H9 (cell line): ENCODE measurements around the gene IL18BP. TPM values are rescaled to one million over a fixed set of nuclear protein-coding genes. Genes with fewer than 3 reads are reported as not detected.

Source experiments
- DNase-seq: peaks from one replicate; pipeline ENCODE4 v3.0.0-alpha.2; 2017
- H2AFZ ChIP-seq: one replicate; pipeline ENCODE4 v1.6.1; 2013; ENCODE audit warnings: mild to moderate bottlenecking, low read length, control low read depth, moderate library complexity
- H2AK5ac ChIP-seq: 2 replicates; pipeline ENCODE4 v1.6.1; 2013; ENCODE audit warnings: low read length, control low read depth, mixed read lengths; ENCODE audit not compliant: insufficient read length
- H2BK120ac ChIP-seq: one replicate; pipeline ENCODE4 v1.6.1; 2013; ENCODE audit warnings: low read depth, mild to moderate bottlenecking, low read length, control low read depth, inconsistent platforms; ENCODE audit not compliant: poor library complexity, severe bottlenecking
- H2BK12ac ChIP-seq: 2 replicates; pipeline ENCODE4 v1.6.1; 2013; ENCODE audit warnings: low read length, control low read depth, mixed read lengths, low read depth; ENCODE audit not compliant: insufficient read length
- H2BK15ac ChIP-seq: 2 replicates; pipeline ENCODE4 v1.6.1; 2013; ENCODE audit warnings: low read depth, low read length, control low read depth
- H2BK20ac ChIP-seq: one replicate; pipeline ENCODE4 v1.6.1; 2013; ENCODE audit warnings: low read depth, mild to moderate bottlenecking, low read length, control low read depth, inconsistent platforms; ENCODE audit not compliant: poor library complexity, severe bottlenecking
- H2BK5ac ChIP-seq: 2 replicates; pipeline ENCODE4 v1.6.1; 2013; ENCODE audit warnings: low read length, control low read depth, mixed read lengths; ENCODE audit not compliant: insufficient read length
- H3K14ac ChIP-seq: 2 replicates; pipeline ENCODE4 v1.6.1; 2013; ENCODE audit warnings: low read length, control low read depth; ENCODE audit not compliant: insufficient read depth
- H3K18ac ChIP-seq: 2 replicates; pipeline ENCODE4 v1.6.1; 2013; ENCODE audit warnings: low read depth, mild to moderate bottlenecking, mixed read lengths, low read length, control low read depth; ENCODE audit not compliant: insufficient read length
- H3K23ac ChIP-seq: 2 replicates; pipeline ENCODE4 v1.6.1; 2013; ENCODE audit warnings: low read length, control low read depth, mixed read lengths, low read depth; ENCODE audit not compliant: insufficient read length
- H3K23me2 ChIP-seq: 2 replicates; pipeline ENCODE4 v1.6.1; 2013; ENCODE audit warnings: low read depth, mild to moderate bottlenecking, mixed read lengths, low read length, control low read depth; ENCODE audit not compliant: insufficient read length, poor library complexity, severe bottlenecking
- H3K27ac ChIP-seq: 2 replicates; pipeline ENCODE4 v1.5.1; 2013; ENCODE audit warnings: low read length, control low read depth, mixed read lengths, low read depth; ENCODE audit not compliant: insufficient read length
- H3K27me3 ChIP-seq: 2 replicates; pipeline ENCODE4 v1.6.1; 2013; ENCODE audit warnings: low read length, control low read depth, inconsistent platforms; ENCODE audit not compliant: insufficient read depth
- H3K4ac ChIP-seq: 2 replicates; pipeline ENCODE4 v1.6.1; 2013; ENCODE audit warnings: low read depth, mild to moderate bottlenecking, control low read depth, inconsistent platforms, low read length, moderate library complexity
- H3K4me1 ChIP-seq: 2 replicates; pipeline ENCODE4 v1.6.1; 2013; ENCODE audit warnings: low read length, control low read depth, inconsistent platforms; ENCODE audit not compliant: insufficient read depth
- H3K4me2 ChIP-seq: 2 replicates; pipeline ENCODE4 v1.6.1; 2013; ENCODE audit warnings: low read length, control low read depth, mixed read lengths; ENCODE audit not compliant: insufficient read length, insufficient read depth
- H3K56ac ChIP-seq: 2 replicates; pipeline ENCODE4 v1.6.1; 2013; ENCODE audit warnings: low read depth, mild to moderate bottlenecking, mixed read lengths, low read length, control low read depth; ENCODE audit not compliant: insufficient read length
- H3K79me1 ChIP-seq: 2 replicates; pipeline ENCODE4 v1.6.1; 2013; ENCODE audit warnings: low read depth, mild to moderate bottlenecking, moderate library complexity, low read length, control low read depth, inconsistent platforms; ENCODE audit not compliant: insufficient read depth, poor library complexity, severe bottlenecking
- H3K79me2 ChIP-seq: 2 replicates; pipeline ENCODE4 v1.6.1; 2013; ENCODE audit warnings: low read length, control low read depth, inconsistent platforms; ENCODE audit not compliant: insufficient read depth
- H3K9ac ChIP-seq: 2 replicates; pipeline ENCODE4 v1.6.1; 2013; ENCODE audit warnings: low read length, control low read depth, mixed read lengths; ENCODE audit not compliant: insufficient read length; ENCODE audit errors: extremely low read depth
- H3K9me3 ChIP-seq: one replicate; pipeline ENCODE4 v1.6.1; 2013; ENCODE audit warnings: low read depth, low read length, inconsistent platforms; ENCODE audit not compliant: control insufficient read depth
- H3T11ph ChIP-seq: one replicate; pipeline ENCODE4 v1.6.1; 2013; ENCODE audit warnings: mild to moderate bottlenecking, low read length, control low read depth, inconsistent platforms
- H4K20me1 ChIP-seq: one replicate; pipeline ENCODE4 v1.6.1; 2013; ENCODE audit not compliant: control insufficient read depth, insufficient read length, insufficient read depth
- H4K5ac ChIP-seq: 2 replicates; pipeline ENCODE4 v1.6.1; 2013; ENCODE audit warnings: low read depth, mild to moderate bottlenecking, mixed read lengths, low read length, control low read depth; ENCODE audit not compliant: insufficient read length
- H4K8ac ChIP-seq: replicated peaks from 2 replicates; pipeline ENCODE4 v1.6.1; 2013; ENCODE audit warnings: low read length, control low read depth, mixed read lengths, low read depth; ENCODE audit not compliant: insufficient read length
- H4K91ac ChIP-seq: 2 replicates; pipeline ENCODE4 v1.6.1; 2013; ENCODE audit warnings: low read depth, mild to moderate bottlenecking, moderate library complexity, mixed read lengths, low read length, control low read depth; ENCODE audit not compliant: insufficient read length
- H3K27ac Mint-ChIP-seq, 3 experiments: 2 replicates in 2 of 3; 3 replicates in 1 of 3; pipeline ENCODE4 v1.8.0; 2020 to 2021; ENCODE audit warnings: mixed read lengths in 3 of 3, mild to moderate bottlenecking in 1 of 3, moderate library complexity in 1 of 3
- H3K27me3 Mint-ChIP-seq: 2 replicates; pipeline ENCODE4 v1.8.0; 2021; ENCODE audit warnings: low read depth, mild to moderate bottlenecking, moderate library complexity, mixed read lengths
- H3K36me3 Mint-ChIP-seq, 3 experiments: 2 replicates in 2 of 3; 3 replicates in 1 of 3; pipeline ENCODE4 v1.8.0; 2020 to 2021; ENCODE audit warnings: low read depth in 3 of 3, mixed read lengths in 3 of 3; ENCODE audit not compliant: insufficient read depth in 1 of 3
- H3K4me1 Mint-ChIP-seq, 2 experiments: 2 replicates each; pipeline ENCODE4 v1.8.0; 2020; ENCODE audit warnings: mixed read lengths in 2 of 2
- H3K4me3 Mint-ChIP-seq, 2 experiments: 2 replicates in 1 of 2; 3 replicates in 1 of 2; pipeline ENCODE4 v1.8.0; 2020 to 2021; ENCODE audit warnings: mild to moderate bottlenecking in 2 of 2, mixed read lengths in 2 of 2, moderate library complexity in 1 of 2
- H3K9me3 Mint-ChIP-seq, 2 experiments: 2 replicates in 1 of 2; 3 replicates in 1 of 2; pipeline ENCODE4 v1.8.0; 2020; ENCODE audit warnings: mild to moderate bottlenecking in 2 of 2, mixed read lengths in 2 of 2, moderate library complexity in 1 of 2
- CTCF ChIP-seq: fragments of 200-600 bp; sonication (generic); conservative IDR thresholded peaks from 3 replicates; pipeline ENCODE4 v1.8.0; 2021; ENCODE audit warnings: antibody characterized with exemption, mild to moderate bottlenecking
- WGBS: extraction: QIAGEN DNeasy Blood & Tissue Kit; methylation state at CpG from one replicate; pipeline ENCODE4 v1.1.7; 2013; ENCODE audit warnings: missing lambda C conversion rate, low lambda C conversion rate, mixed read lengths; ENCODE audit not compliant: insufficient read length; ENCODE audit errors: extremely low coverage; 5-methylcytosine and 5-hydroxymethylcytosine counted together
- total RNA-seq: library from RNA; stranded (reverse); gene quantifications from 2 replicates; pipeline ENCODE4 v1.2.1, GENCODE V29; 2021

IL18BP gene
- total RNA-seq, 1 experiment from 2014 or later, result 10.2 TPM

- no peaks in the 10 kb centered on the region for H3K23me2 ChIP-seq
- no peak overlapping the region for H2BK12ac ChIP-seq
- H3K9me3 ChIP-seq, result no peaks in the 10 kb centered on the region
- no peak overlapping the region for H3K56ac ChIP-seq
- no peak for TF ChIP-seq CTCF
- H3K18ac ChIP-seq, result no peak overlapping the region
- H4K20me1 ChIP-seq, result peaks cover 2% of the 10 kb centered on the region
- H3K9ac ChIP-seq, result no peak overlapping the region
- H3K4me2 ChIP-seq, result no peak overlapping the region
- no peaks in the 10 kb centered on the region for H3K9me3 Mint-ChIP-seq
- H2AFZ ChIP-seq, result no peak overlapping the region
- peak overlapping the region in 2 of 3 experiments; percentile 43 to 53; a peak in 1 of 7 replicates for H3K27ac Mint-ChIP-seq
- no peaks in the 10 kb centered on the region for H3K79me1 ChIP-seq
- H3K23ac ChIP-seq, result no peak overlapping the region
- no peak overlapping the region for H3T11ph ChIP-seq
- H3K27me3 ChIP-seq, result no peaks in the 10 kb centered on the region
- no peak overlapping the region for H4K8ac ChIP-seq
- peaks cover 49 to 83% (median 73%) of the 10 kb centered on the region in 3 experiments; a peak in 6 of 7 replicates for H3K36me3 Mint-ChIP-seq
- no peak overlapping the region for H2BK20ac ChIP-seq
- H4K5ac ChIP-seq, result no peak overlapping the region
- no peak overlapping the region for H2BK5ac ChIP-seq
- WGBS, result no CpG with 5 or more reads among the region's 20 CpGs
- no peak overlapping the region for H4K91ac ChIP-seq
- H3K4me1 Mint-ChIP-seq, result peaks cover 0 to 7% of the 10 kb centered on the region in 2 experiments; a peak in 1 of 4 replicates
- no peak overlapping the region for H2BK120ac ChIP-seq
- H3K27ac ChIP-seq, result no peak overlapping the region
- H3K4me3 Mint-ChIP-seq, result no peak overlapping the region
- peaks cover 9% of the 10 kb centered on the region; the same call in 1 of the 2 replicates for H3K27me3 Mint-ChIP-seq
- no peak overlapping the region for H3K14ac ChIP-seq
- H3K79me2 ChIP-seq, result no peaks in the 10 kb centered on the region
- DNase-seq, result peak; percentile 26
- no peaks in the 10 kb centered on the region for H3K4me1 ChIP-seq
- H2BK15ac ChIP-seq, result no peak overlapping the region
- no peak overlapping the region for H2AK5ac ChIP-seq
- H3K4ac ChIP-seq, result no peak overlapping the region
These were observed 5.1 kb downstream of the IL18BP start for GRCh38 chr11:72003776-72004171.
